ENCODE measurements around the gene INS. TPM values are rescaled to one million over a fixed set of nuclear protein-coding genes. Genes with fewer than 3 reads are reported as not detected.

INS gene
- total RNA-seq, 1 experiment from 2014 or later = not detected

DNA sequence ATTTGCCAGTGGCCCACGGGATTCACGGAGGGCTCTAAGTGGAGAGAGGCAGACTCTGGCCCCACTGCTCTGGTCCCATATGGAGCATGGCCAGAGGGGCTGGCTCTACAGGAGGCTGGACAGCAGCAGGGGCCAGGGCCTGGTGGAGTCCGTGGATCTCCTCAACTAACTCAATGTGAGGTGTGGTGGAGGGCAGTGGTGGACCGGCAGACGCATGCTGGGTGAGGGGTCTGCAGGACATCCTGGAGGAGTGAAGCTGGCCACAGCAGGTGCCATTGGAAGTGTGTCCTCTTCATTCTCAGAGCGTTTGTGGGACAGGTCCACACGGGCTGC is 37.4 kb downstream of the INS start:
- no peak for DNase-seq (ENCODE audit: extremely low read depth, low read depth)

- no peak for DNase-seq (ENCODE audit: extremely low read depth, low read depth)
Observed at GRCh38 chr11:2122907-2123627, 37.9 kb downstream of the INS start.

GRCh38 chr11:2122222-2122906 is 38.6 kb downstream of the INS start:
- no peak for DNase-seq (ENCODE audit: extremely low read depth, low read depth)

DNA sequence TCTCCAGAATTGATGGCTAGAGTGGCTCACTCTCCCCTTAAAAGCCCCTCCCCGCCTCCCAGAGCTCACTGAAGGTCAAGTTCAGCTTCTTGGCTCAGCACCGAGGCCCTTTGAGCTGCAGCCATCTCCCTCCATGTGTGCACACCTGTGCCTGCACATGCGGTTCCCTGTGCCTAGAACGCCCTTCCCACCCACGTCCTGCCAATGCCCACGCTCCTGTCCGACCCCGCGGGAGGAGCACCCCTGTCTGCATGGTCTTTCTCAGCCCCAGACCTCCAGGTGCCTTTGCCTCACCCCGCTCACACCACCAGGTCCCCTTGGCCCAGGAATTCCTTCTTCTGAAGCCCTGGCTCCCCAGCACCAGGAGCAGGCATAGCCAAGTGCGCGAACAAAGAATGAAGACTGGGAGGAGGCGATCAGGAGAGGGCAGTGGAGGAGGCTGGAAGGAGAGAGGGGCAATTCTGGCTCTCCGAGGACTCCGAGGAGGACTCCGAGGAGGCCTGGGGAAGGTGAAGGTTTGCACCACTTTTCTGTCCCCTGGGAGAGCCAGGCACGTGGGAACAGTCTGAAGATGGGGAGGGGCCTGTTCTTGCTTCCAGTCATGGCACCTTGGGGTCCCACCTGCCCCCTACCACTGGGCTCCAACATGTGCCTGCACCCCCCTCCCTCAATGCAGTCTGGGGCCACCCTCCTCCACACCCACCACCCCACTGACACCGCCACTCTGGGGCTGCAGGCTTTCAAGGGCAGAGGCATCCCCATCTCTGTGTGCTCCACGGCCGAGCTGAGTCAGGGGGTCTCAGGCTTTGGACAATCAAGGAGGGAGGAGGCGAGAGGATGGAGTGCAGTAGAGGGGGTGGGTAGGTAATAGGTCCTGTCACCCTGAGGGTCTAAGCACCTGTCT is 39.5 kb downstream of the INS start:
- no peak for DNase-seq (ENCODE audit: extremely low read depth, low read depth)

GRCh38 chr11:2120359-2121100 is 40.5 kb downstream of the INS start:
- no peak for DNase-seq (ENCODE audit: extremely low read depth, low read depth)

GRCh38 chr11:2118677-2119076 is 42.3 kb downstream of the INS start:
- no peak for DNase-seq (ENCODE audit: extremely low read depth, low read depth)

- no peak for DNase-seq (ENCODE audit: extremely low read depth, low read depth)
Observed at GRCh38 chr11:2116680-2117079, 44.3 kb downstream of the INS start.

DNA sequence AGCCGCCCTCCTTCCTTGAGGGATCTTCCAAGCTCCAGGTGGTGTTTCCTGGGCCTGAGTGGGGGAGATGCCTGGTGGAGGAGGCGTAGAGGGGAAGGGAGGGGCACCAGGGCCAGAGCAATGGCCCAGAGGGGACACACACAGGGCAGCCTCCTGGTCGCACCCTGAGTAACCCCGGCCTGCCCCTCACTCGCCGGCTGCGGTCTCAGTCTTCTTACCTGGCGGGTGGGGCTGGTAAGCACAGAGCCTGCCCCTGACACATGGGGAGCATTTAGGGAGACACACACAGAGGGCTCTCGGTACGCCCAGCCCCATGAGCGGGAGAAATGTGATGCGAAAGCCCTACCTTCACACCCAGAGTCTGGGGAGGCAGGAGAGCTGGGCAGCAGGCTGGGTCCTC is 45.7 kb downstream of the INS start:
- DNase-seq (ENCODE audit: extremely low read depth, low read depth) = no peak

GRCh38 chr11:2114430-2115241 is 46.4 kb downstream of the INS start:
- no peak for DNase-seq (ENCODE audit: extremely low read depth, low read depth)

DNA sequence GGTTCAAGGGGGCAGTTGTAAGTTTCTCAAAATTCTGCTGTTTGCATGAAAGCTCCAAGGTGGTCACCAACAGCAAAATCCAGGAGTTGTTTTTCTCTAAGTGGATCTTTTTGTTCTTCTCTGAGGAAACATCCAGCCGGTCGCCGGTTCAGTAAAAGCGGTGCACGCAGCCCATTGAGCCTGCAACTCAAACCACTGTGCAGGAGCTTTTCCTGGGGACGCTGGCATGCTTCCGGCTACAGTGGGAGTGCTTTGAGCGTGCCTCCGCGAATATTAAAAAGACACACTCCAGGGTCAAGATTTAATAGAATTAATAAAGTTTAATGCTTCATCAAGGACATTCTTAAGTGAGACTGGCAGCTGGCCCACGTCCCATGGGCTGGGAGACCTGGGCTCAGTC is 47.2 kb downstream of the INS start:
- no peak for DNase-seq (ENCODE audit: extremely low read depth, low read depth)

DNA sequence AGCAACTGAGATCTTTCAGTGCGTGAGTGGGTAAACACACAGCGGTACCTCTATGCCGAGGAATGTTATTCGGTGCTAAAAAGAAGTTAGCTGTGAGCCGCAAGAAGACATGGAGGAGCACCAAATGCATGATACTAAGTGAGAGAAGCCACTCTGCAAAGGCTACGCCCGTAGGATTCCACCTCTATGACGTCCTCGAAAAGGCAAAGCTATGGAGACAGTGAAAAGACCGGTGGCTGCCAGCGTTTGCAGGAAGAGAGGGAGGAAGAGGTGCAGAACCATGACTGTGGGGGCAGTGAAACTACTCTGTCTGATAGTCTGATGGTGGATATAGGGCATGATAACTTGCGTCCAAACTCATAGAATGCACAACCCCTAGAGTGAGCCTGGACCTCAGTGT is 50.5 kb downstream of the INS start:
- DNase-seq (ENCODE audit: extremely low read depth, low read depth) = no peak

Small RNA genes lying within 50 kb of the gene (small RNA-seq; reads per million reads assigned to genes)
- gene MIR4686 (0 reads per million in 2 experiments), gene MIR483 (0 reads per million in 2 experiments)

Other genes with a start within 250 kb of the INS start
- not detected in 2 replicates for gene TNNT3, start 241.5 kb downstream of the INS start, total RNA-seq (2014; rRNA removed; shearing (Covaris generic))
- 74.9 and 80.3 TPM in 2 replicates for gene MRPL23, start 213.9 kb downstream of the INS start, total RNA-seq (2014; rRNA removed; shearing (Covaris generic))
- 0.40 and 1.5 TPM in 2 replicates for gene H19, start 163.4 kb downstream of the INS start, total RNA-seq (2014; rRNA removed; shearing (Covaris generic))
- gene IGF2, start 21.8 kb downstream of the INS start, total RNA-seq (2014; rRNA removed; shearing (Covaris generic)) = 0.15 and 0.20 TPM in 2 replicates
- gene TH, start 10.6 kb upstream of the INS start, total RNA-seq (2014; rRNA removed; shearing (Covaris generic)) = not detected in 2 replicates
- not detected in 2 replicates for gene ASCL2, start 109.4 kb upstream of the INS start, total RNA-seq (2014; rRNA removed; shearing (Covaris generic))
- not detected in 2 replicates for gene C11orf21, start 140.7 kb upstream of the INS start, total RNA-seq (2014; rRNA removed; shearing (Covaris generic))
- gene TSPAN32, start 140.8 kb upstream of the INS start, total RNA-seq (2014; rRNA removed; shearing (Covaris generic)) = not detected in 2 replicates
- 75.2 and 83.6 TPM in 2 replicates for gene CD81, start 216.1 kb upstream of the INS start, total RNA-seq (2014; rRNA removed; shearing (Covaris generic))
- gene TSSC4, start 239.5 kb upstream of the INS start, total RNA-seq (2014; rRNA removed; shearing (Covaris generic)) = 27.9 and 38.0 TPM in 2 replicates